NCI-H748 (cell line): Measurements from ENCODE around the gene LRRC72.

ENCODE experiments used
- DNase-seq: peaks from one replicate; lab custom pipeline; 2025; ENCODE audit not compliant: unreplicated experiment; lab: John Stamatoyannopoulos, UW

LRRC72 gene

DNA sequence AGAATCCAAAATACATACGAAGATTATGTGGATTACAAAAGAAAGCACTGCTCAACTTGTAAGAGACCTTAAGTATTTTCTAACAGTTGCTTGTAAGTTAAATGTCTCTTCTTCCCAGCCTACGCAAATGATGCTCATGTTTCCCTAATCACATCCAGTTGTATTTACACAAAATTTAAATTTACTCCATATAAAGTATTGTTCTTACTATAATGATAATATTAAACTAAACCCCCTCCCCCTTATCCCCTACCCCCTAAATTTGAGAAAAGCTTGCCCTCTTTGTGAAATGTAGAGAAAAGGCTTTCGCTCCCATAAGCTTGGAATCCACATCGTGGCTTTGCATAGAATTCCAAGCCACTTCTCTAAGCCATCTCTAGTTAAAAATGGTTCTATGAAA is 89.5 kb downstream of the LRRC72 start:
- DNase-seq, result no peak

DNA sequence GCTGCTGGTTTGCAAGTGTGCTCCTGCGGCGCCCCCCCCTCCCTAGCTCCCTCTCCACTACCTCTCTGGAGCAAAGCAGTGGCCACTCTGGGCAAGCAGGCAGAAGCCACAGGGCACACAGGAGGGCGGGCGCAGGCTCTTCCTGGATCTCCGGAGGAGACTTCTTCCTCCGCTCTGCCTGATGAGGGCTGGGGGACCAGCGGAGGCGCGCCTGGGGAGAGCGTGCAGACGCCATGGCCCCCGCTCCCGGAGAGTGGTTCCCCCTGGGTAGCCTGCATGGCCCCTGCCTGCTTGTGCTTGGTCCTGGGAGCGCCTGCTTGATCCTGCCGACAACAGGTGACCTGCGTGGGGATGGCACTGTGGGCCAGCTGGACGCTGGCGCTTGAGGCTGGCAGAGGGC is 89.9 kb downstream of the LRRC72 start:
- DNase-seq, result no peak

- DNase-seq, result no peak
Measured at GRCh38 chr7:16619979-16620408, 93.4 kb downstream of the LRRC72 start.

GRCh38 chr7:16626388-16626787 is 99.8 kb downstream of the LRRC72 start:
- no peak for DNase-seq

DNA sequence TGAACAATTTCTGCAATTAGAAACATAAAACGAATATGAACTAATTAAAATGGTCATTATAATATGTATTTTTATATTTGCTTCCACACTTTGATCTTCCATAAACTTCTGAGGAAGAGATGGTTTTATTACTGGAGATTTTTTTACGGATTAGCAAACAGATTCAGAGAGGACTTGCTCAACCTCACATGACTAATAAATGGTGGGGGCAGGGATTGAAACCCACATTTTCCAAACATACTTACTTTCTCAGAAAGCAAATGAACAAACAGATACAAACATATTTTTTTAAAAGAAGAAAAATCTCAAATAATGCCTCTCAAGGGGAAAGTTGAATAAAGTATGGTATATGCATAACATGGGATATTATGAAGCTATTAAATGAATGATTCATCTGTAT is 100.6 kb downstream of the LRRC72 start:
- DNase-seq, result no peak

DNA sequence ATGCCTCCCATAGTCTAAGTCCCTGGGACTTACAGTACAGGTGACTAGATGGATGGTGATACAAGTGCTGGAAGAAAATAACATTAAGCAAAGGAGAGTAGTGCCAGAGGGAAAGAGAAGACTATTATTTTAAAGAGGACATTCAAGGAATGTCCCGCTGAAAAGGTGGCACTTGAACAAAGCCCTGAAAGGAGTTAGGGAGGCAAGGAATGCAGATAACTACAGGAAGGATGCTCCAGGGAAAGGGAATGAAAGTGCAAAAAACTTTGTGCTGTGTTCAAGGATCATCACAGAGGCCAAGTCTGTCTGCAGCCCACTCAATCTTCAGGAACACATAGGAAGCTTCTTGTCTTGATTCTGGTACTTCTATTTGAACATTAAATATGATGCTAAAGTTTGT is 104.0 kb downstream of the LRRC72 start:
- no peak for DNase-seq
